GM12878 (cell line): ENCODE results near the gene ZBTB9. TPM values are rescaled to one million over a fixed set of nuclear protein-coding genes. Genes with fewer than 3 reads are reported as not detected.

Experiments
- ATAC-seq: fragments of 200-7000 bp; cut with Tn5 transposase; 3 replicates; pipeline ENCODE4 v1.9.1; 2020; ENCODE audit warnings: mild to moderate bottlenecking, moderate library complexity
- BruUV-seq: library from RNA; stranded (reverse); fragments of 400-500 nt; replicated peaks from 2 replicates; lab custom pipeline; 2021; lab: Mats Ljungman, UMichigan
- CTCF ChIA-PET: fragments of 300-600 bp; sonication (Branson Sonifier 250); formaldehyde crosslinking; extraction: SDS; loops from one replicate; lab custom pipeline; 2021; ENCODE audit warnings: inconsistent platforms; lab: Yijun Ruan, JAX
- POLR2A ChIA-PET: fragments of 350-600 bp; formaldehyde crosslinking; extraction: SDS; loops from one replicate; lab custom pipeline; 2021; ENCODE audit warnings: inconsistent platforms; lab: Charles Lee
- RAD21 ChIA-PET: fragments of 300-600 bp; sonication (Branson Sonifier 250); formaldehyde crosslinking; loops from one replicate; lab custom pipeline; 2023; ENCODE audit warnings: antibody characterized with exemption; ENCODE audit not compliant: unreplicated experiment; lab: Charles Lee
- SMC1A ChIA-PET: fragments of 300-600 bp; sonication (Branson Sonifier 250); formaldehyde crosslinking; loops from one replicate; lab custom pipeline; 2023; ENCODE audit not compliant: unreplicated experiment, uncharacterized antibody; lab: Charles Lee
- DNase-seq: peaks from one replicate; pipeline ENCODE4 v3.0.0-alpha.2; 2011; ENCODE audit warnings: low read depth, low spot score
- FAIRE-seq: peaks from 3 replicates; lab custom pipeline; 2011; peaks lifted over from hg19 to GRCh38; lab: Jason Lieb, UNC
- H2AFZ ChIP-seq: 2 replicates; pipeline ENCODE4 v1.6.0; 2011; ENCODE audit warnings: low read depth, low read length, control low read depth; ENCODE audit not compliant: control insufficient read depth
- H3K27ac ChIP-seq: 2 replicates; pipeline ENCODE4 v1.5.1; 2011; ENCODE audit warnings: control low read depth; ENCODE audit not compliant: control insufficient read depth, insufficient read depth
- H3K27me3 ChIP-seq, 2 experiments: replicated peaks in 1 of 2; 2 replicates each; pipeline versions ENCODE4 v1.6.0 to v1.6.1; 2011; ENCODE audit warnings: low read length in 1 of 2; ENCODE audit not compliant: control insufficient read depth in 2 of 2, insufficient read depth in 2 of 2
- H3K36me3 ChIP-seq, 2 experiments: 2 replicates each; pipeline ENCODE4 v1.5.1; 2011; ENCODE audit warnings: low read length in 1 of 2; ENCODE audit not compliant: control insufficient read depth in 2 of 2, insufficient read depth in 2 of 2
- H3K4me1 ChIP-seq: 2 replicates; pipeline ENCODE4 v1.6.1; 2011; ENCODE audit warnings: mild to moderate bottlenecking, low read length, moderate library complexity, mixed read lengths; ENCODE audit not compliant: control insufficient read depth, insufficient read depth
- H3K4me2 ChIP-seq: 2 replicates; pipeline ENCODE4 v1.6.0; 2011; ENCODE audit warnings: control low read depth; ENCODE audit not compliant: control insufficient read depth, insufficient read depth
- H3K4me3 ChIP-seq: fragments of 200-600 bp; sonication (generic); 2 replicates; pipeline ENCODE4 v1.5.1; 2016
- H3K79me2 ChIP-seq: 2 replicates; pipeline ENCODE4 v1.6.0; 2011; ENCODE audit warnings: low read length; ENCODE audit not compliant: control insufficient read depth, insufficient read depth
- H3K9ac ChIP-seq: 2 replicates; pipeline ENCODE4 v1.8.0; 2011; ENCODE audit warnings: low read length, control low read depth, mixed read lengths; ENCODE audit not compliant: control insufficient read depth, insufficient read depth
- H3K9me3 ChIP-seq: replicated peaks from 3 replicates; pipeline ENCODE4 v1.5.1; 2011; ENCODE audit warnings: mild to moderate bottlenecking, low read length; ENCODE audit not compliant: control insufficient read depth, insufficient read depth
- H4K20me1 ChIP-seq: 2 replicates; pipeline ENCODE4 v1.6.0; 2011; ENCODE audit not compliant: control insufficient read depth, insufficient read depth
- CREB1 ChIP-seq: IDR thresholded peaks from 2 replicates; pipeline ENCODE4 v1.6.1; 2012; ENCODE audit warnings: low read depth, mild to moderate bottlenecking, inconsistent platforms
- CREM ChIP-seq: IDR thresholded peaks from 2 replicates; pipeline ENCODE4 v1.6.1; 2014; ENCODE audit warnings: antibody characterized with exemption, low read depth
- EZH2 ChIP-seq: IDR thresholded peaks from 2 replicates; pipeline ENCODE4 v1.6.1; 2012; ENCODE audit warnings: low read depth, mild to moderate bottlenecking, control low read depth, inconsistent platforms, low read length, borderline replicate concordance; ENCODE audit not compliant: control insufficient read depth
- MEF2B ChIP-seq: fragments of 450-650 bp; IDR thresholded peaks from 2 replicates; pipeline ENCODE4 v1.6.1; 2018; ENCODE audit warnings: mild to moderate bottlenecking, moderate library complexity; ENCODE audit not compliant: partially characterized antibody, poor library complexity, severe bottlenecking
- MTA3 ChIP-seq: IDR thresholded peaks from 2 replicates; pipeline ENCODE4 v1.6.1; 2012; ENCODE audit warnings: low read length, inconsistent platforms, borderline replicate concordance
- MXI1 ChIP-seq: fragments of 150-350 bp; IDR thresholded peaks from 2 replicates; pipeline ENCODE4 v1.6.1; 2011; ENCODE audit warnings: low read depth, mild to moderate bottlenecking, inconsistent platforms, low read length, improper control_type of control experiment
- NBN ChIP-seq: fragments of 450-650 bp; IDR thresholded peaks from 2 replicates; pipeline ENCODE4 v1.6.1; 2016
- PML ChIP-seq: IDR thresholded peaks from 2 replicates; pipeline ENCODE4 v1.6.1; 2012; ENCODE audit warnings: low read length, inconsistent platforms
- RB1 ChIP-seq: fragments of 450-650 bp; formaldehyde crosslinking; IDR thresholded peaks from 2 replicates; pipeline ENCODE4 v1.6.1; 2017; ENCODE audit warnings: mild to moderate bottlenecking, borderline replicate concordance
- RCOR1 ChIP-seq: conservative IDR thresholded peaks from 2 replicates; pipeline ENCODE4 v1.6.1; 2012; ENCODE audit warnings: low read depth, low read length, improper control_type of control experiment
- RELA ChIP-seq: fragments of 450-650 bp; IDR thresholded peaks from 2 replicates; pipeline ENCODE4 v1.8.0; 2014; ENCODE audit warnings: borderline replicate concordance; ENCODE audit not compliant: partially characterized antibody
- SIN3A ChIP-seq: IDR thresholded peaks from 2 replicates; pipeline ENCODE4 v1.6.1; 2012; ENCODE audit warnings: low read depth, low read length, improper control_type of control experiment
- SMARCA5 ChIP-seq: fragments of 450-650 bp; IDR thresholded peaks from 2 replicates; pipeline ENCODE4 v1.6.1; 2017; ENCODE audit warnings: mild to moderate bottlenecking
- USF2 ChIP-seq: IDR thresholded peaks from 2 replicates; pipeline ENCODE4 v1.6.1; 2011; ENCODE audit warnings: low read depth, low read length, improper control_type of control experiment, borderline replicate concordance
- ZBTB33 ChIP-seq: fragments of 450-650 bp; IDR thresholded peaks from 2 replicates; pipeline ENCODE4 v1.6.1; 2017; ENCODE audit warnings: mild to moderate bottlenecking
- ZNF622 ChIP-seq: fragments of 450-650 bp; IDR thresholded peaks from 2 replicates; pipeline ENCODE4 v1.6.1; 2017; ENCODE audit warnings: mild to moderate bottlenecking, inconsistent platforms
- WGBS: methylation state at CpG from one replicate; pipeline ENCODE4 v1.1.6; 2016; ENCODE audit warnings: low lambda C conversion rate; ENCODE audit not compliant: insufficient replicate concordance, insufficient coverage; ENCODE audit errors: missing lambda C conversion rate; 5-methylcytosine and 5-hydroxymethylcytosine counted together
- in situ Hi-C: fragments of 300-500 bp; cut with MboI; formaldehyde crosslinking; loops from 9 replicates; pipeline ENCODE4 v1.14.3; 2018; ENCODE audit warnings: mixed read lengths
- intact Hi-C: fragments of 100-400 bp; cut with micrococcal nuclease; formaldehyde crosslinking; loops from one replicate; pipeline ENCODE4 v1.14.2; 2022; ENCODE audit not compliant: unreplicated experiment
- polyA plus RNA-seq, 11 experiments: library from polyadenylated mRNA; depleted of rRNA in 4 of 11; unstranded in 6 of 11; stranded (reverse) in 5 of 11; fragments of >200 nt; fragmentation: Nextera tagmentation in 4 of 11; fragmentation: Illumina TruSeq in 1 of 11; extraction: Ambion mirVana in 4 of 11; extraction: Trizol in 1 of 11; gene quantifications; 1 replicate in 1 of 11; 2 replicates in 10 of 11; pipeline versions ENCODE4 v1.2.1 to v1.2.3, GENCODE V29; 2011 to 2016; ENCODE audit warnings: inconsistent platforms in 2 of 11, missing spikeins in 2 of 11, low read depth in 1 of 11
- total RNA-seq, 4 experiments: library from RNA; depleted of rRNA in 3 of 4; stranded (reverse); fragments of >200 nt in 3 of 4; fragmentation: Illumina TruSeq in 1 of 4; extraction: Trizol in 1 of 4; gene quantifications; 2 replicates each; pipeline versions ENCODE4 v1.2.1 to v1.2.3, GENCODE V29; 2013 to 2021
- TF ChIP-seq, protein P1 (sequence below): fragments of 450-650 bp; IDR thresholded peaks from 2 replicates; pipeline ENCODE4 v1.6.1; 2018; ENCODE audit warnings: mild to moderate bottlenecking, low read depth, moderate library complexity; ENCODE audit not compliant: partially characterized antibody

ZBTB9 gene
- total and polyA plus RNA-seq, 10 of the 15 experiments (the other 5 are each of a cell fraction or from before 2014, with no cell fraction given): 1.5 to 12.7 (median 6.9) TPM

- TF ChIP-seq CREB1 (no peak), ZNF622 (no peak), RB1 (no peak), RCOR1 (no peak)
- TF ChIP-seq, protein P1, sequence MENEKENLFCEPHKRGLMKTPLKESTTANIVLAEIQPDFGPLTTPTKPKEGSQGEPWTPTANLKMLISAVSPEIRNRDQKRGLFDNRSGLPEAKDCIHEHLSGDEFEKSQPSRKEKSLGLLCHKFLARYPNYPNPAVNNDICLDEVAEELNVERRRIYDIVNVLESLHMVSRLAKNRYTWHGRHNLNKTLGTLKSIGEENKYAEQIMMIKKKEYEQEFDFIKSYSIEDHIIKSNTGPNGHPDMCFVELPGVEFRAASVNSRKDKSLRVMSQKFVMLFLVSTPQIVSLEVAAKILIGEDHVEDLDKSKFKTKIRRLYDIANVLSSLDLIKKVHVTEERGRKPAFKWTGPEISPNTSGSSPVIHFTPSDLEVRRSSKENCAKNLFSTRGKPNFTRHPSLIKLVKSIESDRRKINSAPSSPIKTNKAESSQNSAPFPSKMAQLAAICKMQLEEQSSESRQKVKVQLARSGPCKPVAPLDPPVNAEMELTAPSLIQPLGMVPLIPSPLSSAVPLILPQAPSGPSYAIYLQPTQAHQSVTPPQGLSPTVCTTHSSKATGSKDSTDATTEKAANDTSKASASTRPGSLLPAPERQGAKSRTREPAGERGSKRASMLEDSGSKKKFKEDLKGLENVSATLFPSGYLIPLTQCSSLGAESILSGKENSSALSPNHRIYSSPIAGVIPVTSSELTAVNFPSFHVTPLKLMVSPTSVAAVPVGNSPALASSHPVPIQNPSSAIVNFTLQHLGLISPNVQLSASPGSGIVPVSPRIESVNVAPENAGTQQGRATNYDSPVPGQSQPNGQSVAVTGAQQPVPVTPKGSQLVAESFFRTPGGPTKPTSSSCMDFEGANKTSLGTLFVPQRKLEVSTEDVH: no peak
Observed at GRCh38 chr6:33504486-33504885, 50.1 kb downstream of the ZBTB9 start (continued).

GRCh38 chr6:33505548-33506370 lies 51.4 kb downstream of the ZBTB9 start:
- Histone ChIP-seq H3K9ac (no peak overlapping the region), H4K20me1 (no peaks in the 10 kb centered on the region), H3K4me3 (no peak overlapping the region), H2AFZ (no peak overlapping the region), H3K79me2 (no peaks in the 10 kb centered on the region), H3K36me3 (no peaks in the 10 kb centered on the region), H3K9me3 (no peaks in the 10 kb centered on the region; the same call in 2 of the 3 replicates), H3K27me3 (no peaks in the 10 kb centered on the region), H3K27ac (no peak overlapping the region), H3K4me1 (peaks cover 16% of the 10 kb centered on the region), H3K4me2 (no peak overlapping the region)
- DNase-seq (no peak), ATAC-seq (no peak), FAIRE-seq (no peak)
- RAD21 ChIA-PET: no interaction called here
- SMC1A ChIA-PET: interaction anchor here (0.9 kb wide), 1 partner anchor 38 kb away, joined by 3 read pairs; no protein-coding TSS in a partner anchor
- intact Hi-C loops (loop anchor here (5.0 kb wide), 1 partner anchor 52 kb away; no protein-coding TSS in a partner anchor), in situ Hi-C loops (no loop called here)
- CTCF ChIA-PET: no interaction called here
- no TSS peak for BruUV-seq
- 74% methylated on average over 7 of the region's 7 CpGs for WGBS
- POLR2A ChIA-PET: interaction anchor here (0.7 kb wide), 1 partner anchor 58 kb away, joined by 3 read pairs; no protein-coding TSS in a partner anchor
- TF ChIP-seq USF2 (no peak), EZH2 (no peak), MTA3 (no peak), NBN (no peak), MXI1 (no peak), RELA (no peak), SIN3A (no peak), CREM (no peak), MEF2B (no peak), ZBTB33 (no peak), SMARCA5 (no peak), PML (no peak)
